Measurements from ENCODE around the gene RPLP1.

- TF ChIP-seq CTCF (IDR thresholded peaks at IDR 0.05) (no peak), POLR2A (IDR thresholded peaks at IDR 0.05) (no peak)
Measured at GRCh38 chr15:69476704-69477473, 24.3 kb downstream of the RPLP1 start.

All from heart left ventricle (tissue), 13 donors.